GM19372 (cell line): ENCODE results near the gene NAALADL2.

Source experiments
- ATAC-seq: cut with Tn5 transposase; IDR thresholded peaks from one replicate; pipeline ENCODE4 v1.9.1; 2021; ENCODE audit warnings: mild to moderate bottlenecking, low read depth, moderate library complexity; ENCODE audit not compliant: unreplicated experiment

NAALADL2 gene

GRCh38 chr3:174884776-174885568, 25.8 kb downstream of the NAALADL2 start:
- no peak for ATAC-seq

GRCh38 chr3:174891524-174892203, 32.5 kb downstream of the NAALADL2 start:
- no peak for ATAC-seq

GRCh38 chr3:174907027-174907426, 47.9 kb downstream of the NAALADL2 start:
- ATAC-seq: no peak

DNA sequence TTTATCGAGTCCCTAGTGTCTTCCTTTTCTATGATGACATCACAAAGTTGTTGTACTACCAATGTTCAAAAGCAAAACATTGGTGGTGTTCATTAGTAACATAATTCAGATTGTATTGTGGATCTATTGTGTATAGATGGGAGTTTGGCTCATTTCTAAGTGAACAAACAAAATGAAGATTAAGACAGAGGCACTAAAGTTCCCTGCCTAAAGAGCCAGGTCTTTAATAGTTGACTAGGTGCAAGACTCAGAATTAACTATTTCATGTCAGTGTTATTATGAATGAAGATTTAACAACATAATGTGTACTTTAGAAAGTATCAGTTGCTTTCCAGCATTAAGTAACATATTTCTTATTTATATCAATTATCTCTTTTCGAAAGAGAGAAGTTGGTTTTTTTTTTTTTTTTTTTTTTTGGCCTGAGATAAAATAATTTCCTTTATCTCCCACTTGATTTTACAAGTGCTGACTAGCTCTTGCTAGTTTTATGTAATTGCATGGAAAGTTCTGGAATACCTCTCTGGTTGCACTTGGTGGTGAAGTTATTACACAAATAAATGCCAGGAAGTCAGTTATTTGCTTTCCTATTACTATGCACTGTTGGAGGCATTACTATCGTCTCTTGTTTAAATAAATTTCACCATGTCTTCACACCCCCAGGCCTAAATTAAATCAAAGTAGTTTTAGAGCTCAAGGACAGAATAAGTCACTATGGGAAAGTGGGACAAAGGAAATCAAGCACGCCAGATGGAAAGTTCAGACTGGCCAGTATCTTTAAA, 48.7 kb downstream of the NAALADL2 start:
- no peak for ATAC-seq

DNA sequence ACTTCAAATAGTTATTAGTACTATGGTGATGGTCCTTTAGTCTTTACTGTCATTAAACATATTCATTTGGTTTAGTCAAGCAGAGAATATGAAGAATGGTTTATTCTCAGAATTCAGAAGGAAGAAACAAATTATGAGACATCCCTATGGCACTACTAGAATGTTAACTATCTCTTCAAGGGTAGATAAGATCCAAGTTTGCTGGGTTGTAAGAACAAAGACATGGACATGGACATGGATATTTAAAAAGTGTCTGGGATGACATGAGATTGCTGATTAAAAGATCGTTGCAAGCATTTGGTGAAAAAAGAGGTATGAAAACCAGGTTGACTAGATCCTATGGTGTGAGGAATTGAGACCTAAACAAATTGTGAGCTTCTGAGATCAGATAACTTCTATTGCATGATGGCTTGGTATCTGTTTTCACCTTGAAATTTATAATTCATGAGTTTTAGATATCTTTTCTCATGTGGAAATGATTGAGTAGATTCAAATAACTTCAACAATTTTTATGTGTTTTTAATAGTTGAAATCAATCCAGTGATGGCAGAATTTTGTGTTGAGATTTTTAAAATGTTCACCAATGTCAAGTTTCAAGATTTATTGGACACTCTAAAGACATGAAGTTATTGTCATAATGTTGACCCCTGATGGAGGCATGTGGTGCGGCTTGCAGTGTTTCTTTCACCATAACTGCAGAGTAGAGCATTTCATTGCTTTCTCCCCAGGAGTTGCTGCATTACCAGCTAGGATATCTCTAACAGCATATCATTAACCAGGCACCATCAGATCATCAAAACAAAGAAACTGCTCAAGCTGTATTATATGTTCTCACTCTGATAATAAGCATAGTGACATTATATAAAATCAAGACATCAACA, 72.6 kb downstream of the NAALADL2 start:
- ATAC-seq: no peak

DNA sequence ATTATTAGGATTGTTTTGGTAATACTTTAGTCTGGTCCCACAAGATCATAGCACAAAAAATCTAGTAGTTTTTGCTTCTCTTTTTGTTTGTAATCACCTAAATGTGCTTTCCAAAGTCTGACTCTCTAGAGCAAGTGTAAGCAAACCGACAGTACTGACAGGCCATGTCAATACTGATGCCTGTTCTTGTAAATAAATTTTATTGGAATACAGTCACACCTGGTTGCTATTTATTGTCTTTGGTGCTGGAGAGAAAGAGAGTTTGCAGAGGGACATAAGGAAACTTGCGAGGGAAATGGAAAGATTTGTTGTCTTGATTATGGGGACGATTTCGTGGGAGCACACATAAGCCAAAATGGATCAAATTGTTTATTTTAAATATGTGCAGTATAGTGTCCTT, 77.5 kb downstream of the NAALADL2 start:
- no peak for ATAC-seq

DNA sequence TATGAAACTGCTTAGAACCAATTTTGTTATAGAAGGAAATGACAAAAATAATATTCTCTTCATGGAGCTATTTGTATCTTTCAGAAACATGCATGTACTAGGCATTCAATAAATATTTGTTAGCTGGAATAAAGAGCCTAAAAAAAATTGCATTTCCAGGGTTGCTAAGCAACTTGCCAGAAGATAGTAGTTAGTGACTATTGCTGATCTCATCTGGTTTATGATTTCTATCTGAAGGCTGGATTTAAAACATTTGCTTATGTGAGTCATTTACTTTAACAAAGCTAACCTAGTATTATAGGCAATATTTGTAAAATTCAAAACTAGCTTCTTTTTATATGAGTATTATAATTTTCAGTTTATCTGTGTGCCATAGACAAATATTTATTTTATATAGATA, 78.3 kb downstream of the NAALADL2 start:
- no peak for ATAC-seq

GRCh38 chr3:174938102-174938501, 79.0 kb downstream of the NAALADL2 start:
- no peak for ATAC-seq

DNA sequence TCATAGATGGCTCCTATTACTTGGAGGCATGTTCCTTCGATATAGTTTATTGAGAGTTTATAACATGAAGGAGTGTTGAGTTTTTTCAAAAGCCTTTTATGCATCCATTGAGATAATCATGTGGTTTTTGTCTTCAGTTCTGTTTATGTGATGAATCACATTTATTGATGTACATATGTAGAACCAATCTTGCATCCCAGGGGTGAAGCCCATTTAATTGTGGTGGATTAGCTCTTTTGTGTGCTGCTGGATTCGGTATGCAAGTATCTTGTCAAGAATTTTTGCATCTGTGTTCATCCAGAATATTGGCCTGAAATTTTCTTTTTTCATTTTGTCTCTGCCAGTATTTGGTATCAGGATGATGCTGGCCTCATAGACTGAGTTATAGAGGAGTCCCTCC, 81.0 kb downstream of the NAALADL2 start:
- no peak for ATAC-seq

GRCh38 chr3:174945276-174945675, 86.1 kb downstream of the NAALADL2 start:
- ATAC-seq: no peak

GRCh38 chr3:174945951-174946350, 86.8 kb downstream of the NAALADL2 start:
- no peak for ATAC-seq

DNA sequence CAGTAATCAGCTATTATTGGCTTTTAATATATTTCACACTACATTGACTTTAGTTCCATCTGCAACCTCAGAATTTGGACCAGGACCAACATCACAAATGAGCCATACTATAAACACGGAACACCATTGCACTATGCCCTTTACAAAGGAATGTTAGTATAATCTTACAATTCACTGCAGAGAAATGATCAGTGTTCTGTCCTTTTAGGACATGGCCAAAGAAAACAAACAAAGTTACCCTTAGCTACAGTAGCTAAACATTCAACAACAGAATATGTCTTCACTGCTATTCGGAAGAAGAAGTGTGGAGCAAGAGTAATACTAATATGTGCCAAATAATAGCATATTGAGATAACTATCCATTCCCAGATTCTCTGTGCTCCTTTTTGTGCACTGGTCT, 90.4 kb downstream of the NAALADL2 start:
- no peak for ATAC-seq

GRCh38 chr3:174951034-174951433, 91.9 kb downstream of the NAALADL2 start:
- ATAC-seq: no peak

- no peak for ATAC-seq
Measured at GRCh38 chr3:174951498-174952005, 92.4 kb downstream of the NAALADL2 start.

DNA sequence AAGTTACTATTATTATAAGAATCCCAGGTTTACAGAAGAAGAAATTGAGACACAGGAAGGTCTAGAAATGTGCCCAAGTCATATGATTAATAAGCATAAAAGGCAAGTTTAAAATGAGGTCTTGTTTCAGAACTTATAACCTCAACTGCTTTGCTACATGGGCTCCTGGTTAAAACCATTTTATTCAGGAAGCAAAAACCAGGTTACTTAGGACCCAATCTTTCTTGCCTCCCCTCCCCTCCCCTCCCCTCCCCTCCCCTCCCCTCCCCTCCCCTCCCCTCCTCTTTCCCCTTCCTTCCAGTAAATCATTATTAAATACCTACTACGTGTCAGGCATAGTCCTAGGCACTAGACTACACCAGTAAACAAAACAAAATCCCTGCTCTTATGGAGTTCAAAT, 93.9 kb downstream of the NAALADL2 start:
- no peak for ATAC-seq

- no peak for ATAC-seq
Measured at GRCh38 chr3:174955513-174956016, 96.4 kb downstream of the NAALADL2 start.

- ATAC-seq: no peak
Measured at GRCh38 chr3:174957081-174957480, 97.9 kb downstream of the NAALADL2 start.

DNA sequence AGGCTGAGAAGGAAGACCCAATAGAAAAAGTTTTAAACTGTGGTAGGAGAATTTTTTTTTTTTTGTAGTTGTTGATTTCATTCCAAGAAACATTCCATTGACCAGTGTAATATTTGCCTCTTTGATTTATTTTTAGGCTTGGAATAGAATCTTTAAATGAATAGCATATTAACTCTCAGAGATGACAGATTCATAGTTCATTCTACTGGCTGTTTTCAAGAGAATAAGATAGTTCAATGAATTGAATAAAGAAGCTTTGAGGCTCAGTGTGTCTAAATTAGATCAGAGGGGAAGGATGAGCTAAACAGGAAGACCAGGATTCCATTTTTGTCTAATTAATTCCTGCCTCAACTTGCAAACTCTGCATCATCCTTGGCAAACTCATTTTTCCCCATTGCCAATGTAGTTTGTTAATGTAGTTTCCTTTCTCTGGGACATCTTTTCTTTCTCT, 98.4 kb downstream of the NAALADL2 start:
- no peak for ATAC-seq

DNA sequence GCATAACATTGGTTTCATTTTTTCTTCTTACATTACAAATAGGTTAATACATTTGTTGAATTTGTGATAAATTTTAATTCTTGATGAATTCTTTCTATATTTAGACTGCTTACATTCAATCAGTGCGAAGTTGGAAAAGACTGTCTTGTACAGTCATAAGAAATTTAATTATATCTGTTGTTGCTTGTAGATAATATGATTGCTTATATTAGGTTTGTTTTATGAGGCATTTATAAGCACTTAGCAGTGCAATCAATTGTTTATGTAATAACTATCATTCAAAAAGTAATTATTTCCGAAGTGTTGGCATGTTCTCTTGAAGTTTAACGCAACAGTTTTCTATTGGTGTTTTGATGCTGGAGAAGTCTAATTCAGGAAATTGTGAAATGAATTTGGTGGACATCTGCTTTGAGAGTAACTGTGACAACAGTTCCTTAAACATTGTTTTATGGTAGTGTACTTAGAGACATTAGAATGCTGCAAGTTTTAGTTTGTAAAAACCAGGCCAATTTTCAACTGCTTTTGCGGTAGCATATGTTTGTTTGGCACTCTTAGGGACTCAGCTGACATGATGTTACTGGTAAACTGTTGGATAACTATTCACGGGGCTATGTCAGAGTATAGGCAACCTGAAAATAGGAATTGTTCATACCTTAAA, 99.7 kb downstream of the NAALADL2 start:
- no peak for ATAC-seq
